K562 (cell line): ENCODE measurements around the gene SLC8A1. TPM values are rescaled to one million over a fixed set of nuclear protein-coding genes. Genes with fewer than 3 reads are reported as not detected.

Source experiments
- ATAC-seq: fragments of 200-7000 bp; cut with Tn5 transposase; 3 replicates; pipeline ENCODE4 v1.9.1; 2020; ENCODE audit warnings: moderate library complexity
- BruUV-seq: library from RNA; stranded (reverse); fragments of 400-500 nt; replicated peaks from 2 replicates; lab custom pipeline; 2021; lab: Mats Ljungman, UMichigan
- CTCF ChIA-PET: fragments of 300-600 bp; formaldehyde crosslinking; extraction: SDS; loops from one replicate; lab custom pipeline; 2021; ENCODE audit warnings: low intra/inter-chr PET ratio; lab: Yijun Ruan, JAX
- POLR2A ChIA-PET: fragments of 300-600, 350-650 bp; sonication (Branson Sonifier 250); formaldehyde crosslinking; extraction: SDS; loops from one replicate; lab custom pipeline; 2021; ENCODE audit warnings: antibody characterized with exemption, inconsistent platforms; lab: Yijun Ruan, JAX
- DNase-seq, 4 experiments: peaks; one replicate each; pipeline versions ENCODE4 v3.0.0 to v3.0.0-alpha.2; 2011 to 2018; ENCODE audit warnings: low spot score in 3 of 4, mixed read lengths in 3 of 4; ENCODE audit errors: extremely low read depth in 1 of 4
- FAIRE-seq: peaks from 2 replicates; lab custom pipeline; 2011; peaks lifted over from hg19 to GRCh38; lab: Jason Lieb, UNC
- H2AFZ ChIP-seq: 2 replicates; pipeline ENCODE4 v1.6.0; 2011; ENCODE audit warnings: low read depth, low read length, control low read depth, inconsistent platforms
- H3K27ac ChIP-seq: fragments of 200-600 bp; 3 replicates; pipeline ENCODE4 v1.8.0; 2011; ENCODE audit warnings: low read depth, mild to moderate bottlenecking, control low read depth, inconsistent platforms, low read length, moderate library complexity, mixed read lengths; ENCODE audit errors: extremely low read depth
- H3K27me3 ChIP-seq, 2 experiments: fragments of 300-600 bp in 1 of 2; 2 replicates in 1 of 2; 3 replicates in 1 of 2; pipeline versions ENCODE4 v1.6.0 to v1.8.0; 2011; ENCODE audit warnings: inconsistent platforms in 2 of 2, low read length in 2 of 2, mild to moderate bottlenecking in 1 of 2, mixed read lengths in 1 of 2, moderate library complexity in 1 of 2; ENCODE audit not compliant: control insufficient read depth in 2 of 2, insufficient read depth in 2 of 2
- H3K36me3 ChIP-seq: fragments of 300-600 bp; 3 replicates; pipeline ENCODE4 v1.8.0; 2011; ENCODE audit warnings: mild to moderate bottlenecking, low read length, inconsistent platforms; ENCODE audit not compliant: control insufficient read depth, insufficient read depth
- H3K4me1 ChIP-seq, 2 experiments: fragments of 200-600 bp in 1 of 2; replicated peaks in 1 of 2; 2 replicates in 1 of 2; 3 replicates in 1 of 2; pipeline versions ENCODE4 v1.5.1 to v1.8.0; 2011; ENCODE audit warnings: inconsistent platforms in 2 of 2, low read length in 2 of 2, mild to moderate bottlenecking in 1 of 2, mixed read lengths in 1 of 2, moderate library complexity in 1 of 2; ENCODE audit not compliant: control insufficient read depth in 2 of 2, insufficient read depth in 2 of 2
- H3K4me2 ChIP-seq: 2 replicates; pipeline ENCODE4 v1.6.1; 2011; ENCODE audit warnings: low read length, control low read depth, inconsistent platforms, mixed read lengths; ENCODE audit not compliant: insufficient read depth
- H3K4me3 ChIP-seq: fragments of 200-600 bp; sonication (generic), shearing (Covaris generic); 2 replicates; pipeline ENCODE4 v1.5.1; 2016; ENCODE audit warnings: control low read depth, inconsistent platforms
- H3K79me2 ChIP-seq: fragments of 200-600 bp; 3 replicates; pipeline ENCODE4 v1.8.0; 2011; ENCODE audit warnings: low read length, inconsistent platforms; ENCODE audit not compliant: control insufficient read depth, insufficient read depth
- H3K9ac ChIP-seq, 2 experiments: 2 replicates each; pipeline versions ENCODE4 v1.6.0 to v1.6.1; 2011; ENCODE audit warnings: low read depth in 2 of 2, low read length in 2 of 2, control low read depth in 1 of 2, inconsistent platforms in 1 of 2, mild to moderate bottlenecking in 1 of 2, mixed read lengths in 1 of 2; ENCODE audit not compliant: insufficient read depth in 1 of 2
- H3K9me1 ChIP-seq: one replicate; pipeline ENCODE4 v1.6.0; 2011; ENCODE audit warnings: inconsistent platforms, mild to moderate bottlenecking, low read length, moderate library complexity; ENCODE audit not compliant: control insufficient read depth, insufficient read depth
- H3K9me3 ChIP-seq: replicated peaks from 2 replicates; pipeline ENCODE4 v1.5.1; 2011; ENCODE audit warnings: low read depth, low read length, inconsistent platforms; ENCODE audit not compliant: control insufficient read depth, insufficient read depth
- H4K20me1 ChIP-seq: replicated peaks from 2 replicates; pipeline ENCODE4 v1.6.1; 2011; ENCODE audit warnings: low read length, inconsistent platforms, mixed read lengths; ENCODE audit not compliant: control insufficient read depth, insufficient read depth
- CBX8 ChIP-seq: fragments of 200-600 bp; sonication (generic); IDR thresholded peaks from 2 replicates; pipeline ENCODE4 v1.6.1; 2012; ENCODE audit warnings: borderline replicate concordance, mixed run types, low read depth, mild to moderate bottlenecking, moderate library complexity, mixed read lengths, low read length, control low read depth, inconsistent platforms; ENCODE audit not compliant: poor library complexity, severe bottlenecking; ENCODE audit errors: extremely low read depth
- TBL1XR1 ChIP-seq, 2 experiments: IDR thresholded peaks; 2 replicates each; pipeline ENCODE4 v1.6.1; 2012; ENCODE audit warnings: improper control_type of control experiment in 2 of 2, low read length in 2 of 2, mild to moderate bottlenecking in 1 of 2
- ZNF239 ChIP-seq: fragments of 250-450 bp; sonication (Bioruptor Pico); IDR thresholded peaks from 2 replicates; pipeline ENCODE4 v1.4.0; 2020; ENCODE audit warnings: mild to moderate bottlenecking
- ZNF644 ChIP-seq: fragments of 200-800 bp; sonication (Bioruptor generic); IDR thresholded peaks from 2 replicates; pipeline ENCODE4 v1.6.1; 2016; ENCODE audit warnings: low read depth, missing genetic modification characterization, missing compliant biosample characterization
- WGBS: fragments of 100-300 bp; shearing (Covaris generic); methylation state at CpG from one replicate; pipeline ENCODE4 v1.1.6; 2016; ENCODE audit warnings: low coverage, mixed read lengths; ENCODE audit not compliant: insufficient coverage; ENCODE audit errors: missing lambda C conversion rate; 5-methylcytosine and 5-hydroxymethylcytosine counted together
- in situ Hi-C: fragments of 300-500 bp; cut with MboI; formaldehyde crosslinking; loops from 4 replicates; pipeline ENCODE4 v1.15.0; 2018; ENCODE audit warnings: inconsistent platforms, mixed read lengths
- intact Hi-C: fragments of 100-400 bp; cut with micrococcal nuclease; formaldehyde crosslinking; loops from 2 replicates; pipeline ENCODE4 v1.14.2; 2022
- polyA plus RNA-seq, 8 experiments: library from polyadenylated mRNA; depleted of rRNA in 4 of 8; stranded (reverse) in 5 of 8; unstranded in 3 of 8; fragments of >200 nt; fragmentation: Nextera tagmentation in 2 of 8; fragmentation: Illumina TruSeq in 1 of 8; extraction: Ambion mirVana in 2 of 8; extraction: Trizol in 1 of 8; gene quantifications; 2 replicates each; pipeline versions ENCODE4 v1.2.1 to v1.2.3, GENCODE V29; 2011 to 2014; ENCODE audit warnings: inconsistent platforms in 1 of 8, missing spikeins in 1 of 8
- total RNA-seq, 7 experiments: library from RNA; depleted of rRNA in 6 of 7; stranded (reverse); fragments of >200 nt in 6 of 7; fragmentation: Illumina TruSeq in 2 of 7; extraction: Trizol in 2 of 7; gene quantifications; 2 replicates each; pipeline versions ENCODE4 v1.2.1 to v1.2.3, GENCODE V29; 2011 to 2021; ENCODE audit warnings: low replicate concordance in 1 of 7
- TF ChIP-seq, protein P1 (sequence below): fragments of 450-650 bp; IDR thresholded peaks from 2 replicates; pipeline ENCODE4 v1.7.0; 2016; ENCODE audit warnings: borderline replicate concordance

Gene SLC8A1
- total and polyA plus RNA-seq, 9 of the 15 experiments (the other 6 are each of a cell fraction or from before 2014, with no cell fraction given): not detected

DNA sequence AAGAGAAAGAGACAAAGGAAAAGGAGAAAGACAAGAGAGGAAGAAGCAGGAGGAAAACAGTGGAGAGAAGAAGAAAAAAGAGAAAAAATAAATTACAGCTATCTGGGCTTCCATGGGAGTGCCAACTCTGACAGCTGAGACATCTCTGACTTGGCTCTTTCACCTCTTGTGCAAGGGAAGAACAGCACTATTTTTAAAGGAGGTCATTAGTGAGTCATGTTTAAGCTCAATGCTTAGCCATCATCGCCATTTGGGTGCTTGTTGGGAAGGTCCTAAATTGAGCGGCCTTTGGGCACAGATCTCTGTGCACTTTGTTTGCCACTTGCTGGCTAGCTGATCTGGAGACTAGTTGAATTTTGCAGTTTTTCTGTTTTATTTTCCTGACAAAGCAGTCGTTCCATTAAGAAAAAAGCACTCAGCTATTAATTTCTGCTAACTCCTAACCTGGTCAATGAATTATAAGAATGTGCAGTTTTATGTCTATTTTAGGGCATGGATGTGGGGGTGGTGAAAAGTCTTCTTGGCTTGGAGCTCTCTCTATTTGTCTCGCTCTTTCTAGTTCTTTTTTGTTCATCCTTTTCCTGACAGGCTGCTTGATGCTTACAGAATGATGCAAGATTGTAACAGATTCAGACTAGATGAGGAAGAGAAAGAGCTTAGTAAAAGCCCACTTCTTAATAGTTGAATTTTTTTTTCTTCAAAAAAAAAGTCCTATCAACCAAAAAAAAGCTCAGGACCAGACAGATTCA, 231.5 kb downstream of the SLC8A1 start:
- Histone ChIP-seq H3K9me1 (no peaks in the 10 kb centered on the region), H3K9me3 (no peaks in the 10 kb centered on the region), H3K4me3 (no peak overlapping the region), H3K79me2 (no peaks in the 10 kb centered on the region), H3K27me3 (no peaks in the 10 kb centered on the region)
- FAIRE-seq: no peak
- no peak for TF ChIP-seq ZNF644
- TF ChIP-seq, protein P1, sequence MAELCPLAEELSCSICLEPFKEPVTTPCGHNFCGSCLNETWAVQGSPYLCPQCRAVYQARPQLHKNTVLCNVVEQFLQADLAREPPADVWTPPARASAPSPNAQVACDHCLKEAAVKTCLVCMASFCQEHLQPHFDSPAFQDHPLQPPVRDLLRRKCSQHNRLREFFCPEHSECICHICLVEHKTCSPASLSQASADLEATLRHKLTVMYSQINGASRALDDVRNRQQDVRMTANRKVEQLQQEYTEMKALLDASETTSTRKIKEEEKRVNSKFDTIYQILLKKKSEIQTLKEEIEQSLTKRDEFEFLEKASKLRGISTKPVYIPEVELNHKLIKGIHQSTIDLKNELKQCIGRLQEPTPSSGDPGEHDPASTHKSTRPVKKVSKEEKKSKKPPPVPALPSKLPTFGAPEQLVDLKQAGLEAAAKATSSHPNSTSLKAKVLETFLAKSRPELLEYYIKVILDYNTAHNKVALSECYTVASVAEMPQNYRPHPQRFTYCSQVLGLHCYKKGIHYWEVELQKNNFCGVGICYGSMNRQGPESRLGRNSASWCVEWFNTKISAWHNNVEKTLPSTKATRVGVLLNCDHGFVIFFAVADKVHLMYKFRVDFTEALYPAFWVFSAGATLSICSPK: no peak
- TF ChIP-seq CBX8: no peak
- no peak for TF ChIP-seq ZNF239 (CRISPR knock-in tag)
- no peak for TF ChIP-seq TBL1XR1 (IDR thresholded peaks at IDR 0.05; ENCODE audit: low read length in 2 of 2)
- TF ChIP-seq, all 486 proteins: peak for 0
- Histone ChIP-seq H3K4me2 (no peak overlapping the region), H3K27ac (no peak overlapping the region), H3K36me3 (no peaks in the 10 kb centered on the region), H4K20me1 (no peaks in the 10 kb centered on the region), H3K4me1 (no peaks in the 10 kb centered on the region), H3K9ac (no peak overlapping the region), H2AFZ (no peak overlapping the region)
- DNase-seq (no peak), ATAC-seq (no peak)
- CTCF ChIA-PET: no interaction called here
- POLR2A ChIA-PET: no interaction called here
- 1% methylated on average over 4 of the region's 4 CpGs for WGBS
- intact Hi-C loops: no loop called here
- in situ Hi-C loops: no loop called here
- no TSS peak for BruUV-seq
